Ishikawa (cell line): ENCODE measurements around the gene HNRNPC.

Source experiments
- CEBPB ChIP-seq: IDR thresholded peaks from 2 replicates; pipeline ENCODE4 v1.6.1; 2012
- EGR1 ChIP-seq: IDR thresholded peaks from 2 replicates; pipeline ENCODE4 v1.6.1; 2012
- NFIC ChIP-seq: IDR thresholded peaks from 2 replicates; pipeline ENCODE4 v1.6.1; 2012
- RAD21 ChIP-seq: IDR thresholded peaks from 2 replicates; pipeline ENCODE4 v1.6.1; 2012; ENCODE audit warnings: low read depth
- TCF12 ChIP-seq: IDR thresholded peaks from 2 replicates; pipeline ENCODE4 v1.6.1; 2012; ENCODE audit warnings: low read depth
- TEAD4 ChIP-seq: IDR thresholded peaks from 2 replicates; pipeline ENCODE4 v1.6.1; 2012
- TF ChIP-seq, protein P1 (sequence below): IDR thresholded peaks from 2 replicates; pipeline ENCODE4 v1.6.1; 2012; ENCODE audit warnings: low read depth, mild to moderate bottlenecking
- TF ChIP-seq, protein P2 (sequence below): IDR thresholded peaks from 2 replicates; pipeline ENCODE4 v1.6.1; 2012
- TF ChIP-seq, protein P3 (sequence below): IDR thresholded peaks from 2 replicates; pipeline ENCODE4 v1.6.1; 2012

DNA sequence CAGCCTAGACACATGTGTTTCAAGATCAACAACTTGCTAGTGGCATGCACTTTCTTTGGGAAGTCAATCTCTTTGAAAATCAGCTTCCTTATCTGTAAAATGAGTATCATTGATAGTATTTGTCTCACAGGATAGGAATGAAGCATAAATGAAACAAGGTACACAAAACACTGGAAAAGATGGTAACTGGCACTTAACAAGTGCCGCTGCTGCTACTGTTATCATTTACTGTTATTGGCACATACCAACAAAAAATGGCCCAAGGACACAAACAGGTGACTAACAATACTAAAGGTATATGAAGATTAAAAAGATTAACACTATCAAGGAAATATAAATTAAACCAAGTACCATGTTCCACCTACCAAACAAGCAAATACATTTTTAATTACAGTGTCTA, 20.9 kb downstream of the HNRNPC start:
- TF ChIP-seq, protein P1, sequence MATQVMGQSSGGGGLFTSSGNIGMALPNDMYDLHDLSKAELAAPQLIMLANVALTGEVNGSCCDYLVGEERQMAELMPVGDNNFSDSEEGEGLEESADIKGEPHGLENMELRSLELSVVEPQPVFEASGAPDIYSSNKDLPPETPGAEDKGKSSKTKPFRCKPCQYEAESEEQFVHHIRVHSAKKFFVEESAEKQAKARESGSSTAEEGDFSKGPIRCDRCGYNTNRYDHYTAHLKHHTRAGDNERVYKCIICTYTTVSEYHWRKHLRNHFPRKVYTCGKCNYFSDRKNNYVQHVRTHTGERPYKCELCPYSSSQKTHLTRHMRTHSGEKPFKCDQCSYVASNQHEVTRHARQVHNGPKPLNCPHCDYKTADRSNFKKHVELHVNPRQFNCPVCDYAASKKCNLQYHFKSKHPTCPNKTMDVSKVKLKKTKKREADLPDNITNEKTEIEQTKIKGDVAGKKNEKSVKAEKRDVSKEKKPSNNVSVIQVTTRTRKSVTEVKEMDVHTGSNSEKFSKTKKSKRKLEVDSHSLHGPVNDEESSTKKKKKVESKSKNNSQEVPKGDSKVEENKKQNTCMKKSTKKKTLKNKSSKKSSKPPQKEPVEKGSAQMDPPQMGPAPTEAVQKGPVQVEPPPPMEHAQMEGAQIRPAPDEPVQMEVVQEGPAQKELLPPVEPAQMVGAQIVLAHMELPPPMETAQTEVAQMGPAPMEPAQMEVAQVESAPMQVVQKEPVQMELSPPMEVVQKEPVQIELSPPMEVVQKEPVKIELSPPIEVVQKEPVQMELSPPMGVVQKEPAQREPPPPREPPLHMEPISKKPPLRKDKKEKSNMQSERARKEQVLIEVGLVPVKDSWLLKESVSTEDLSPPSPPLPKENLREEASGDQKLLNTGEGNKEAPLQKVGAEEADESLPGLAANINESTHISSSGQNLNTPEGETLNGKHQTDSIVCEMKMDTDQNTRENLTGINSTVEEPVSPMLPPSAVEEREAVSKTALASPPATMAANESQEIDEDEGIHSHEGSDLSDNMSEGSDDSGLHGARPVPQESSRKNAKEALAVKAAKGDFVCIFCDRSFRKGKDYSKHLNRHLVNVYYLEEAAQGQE: no peak
- TF ChIP-seq TCF12 (no peak), RAD21 (no peak), CEBPB (no peak), NFIC (no peak), TEAD4 (no peak), EGR1 (no peak)
- TF ChIP-seq, protein P2, sequence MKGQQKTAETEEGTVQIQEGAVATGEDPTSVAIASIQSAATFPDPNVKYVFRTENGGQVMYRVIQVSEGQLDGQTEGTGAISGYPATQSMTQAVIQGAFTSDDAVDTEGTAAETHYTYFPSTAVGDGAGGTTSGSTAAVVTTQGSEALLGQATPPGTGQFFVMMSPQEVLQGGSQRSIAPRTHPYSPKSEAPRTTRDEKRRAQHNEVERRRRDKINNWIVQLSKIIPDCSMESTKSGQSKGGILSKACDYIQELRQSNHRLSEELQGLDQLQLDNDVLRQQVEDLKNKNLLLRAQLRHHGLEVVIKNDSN: no peak
- TF ChIP-seq, protein P3, sequence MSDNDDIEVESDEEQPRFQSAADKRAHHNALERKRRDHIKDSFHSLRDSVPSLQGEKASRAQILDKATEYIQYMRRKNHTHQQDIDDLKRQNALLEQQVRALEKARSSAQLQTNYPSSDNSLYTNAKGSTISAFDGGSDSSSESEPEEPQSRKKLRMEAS: no peak
